Prostate gland (tissue), 2 donors: ENCODE data around the gene RNF7. TPM values are rescaled to one million over a fixed set of nuclear protein-coding genes. Genes with fewer than 3 reads are reported as not detected.
A peak's percentile ranks its signal among the peaks of the same experiment; 100 is the strongest.
"Not testable (repeated sequence)": the region's sequence is repeated elsewhere in the genome, so short reads cannot be mapped to it uniquely, and the experiment has no call there.

Experiments used
- DNase-seq: peaks from one replicate; pipeline ENCODE4 v3.0.0-alpha.2; 2019; ENCODE audit warnings: low spot score
- H3K27ac ChIP-seq, 2 donors: fragments of 200-600 bp; sonication (generic); 2 replicates each; pipeline ENCODE4 v1.5.1; 2017 to 2019
- H3K27me3 ChIP-seq: fragments of 200-600 bp; sonication (generic); replicated peaks from 2 replicates; pipeline ENCODE4 v1.5.1; 2019; ENCODE audit not compliant: insufficient read depth
- H3K36me3 ChIP-seq, 2 donors: fragments of 200-600 bp; sonication (generic); 1 replicate in 1 of 2; 2 replicates in 1 of 2; pipeline versions ENCODE4 v1.5.1 to v1.8.1; 2017 to 2019
- H3K4me1 ChIP-seq: fragments of 200-600 bp; sonication (generic); replicated peaks from 2 replicates; pipeline ENCODE4 v1.5.1; 2019
- H3K4me3 ChIP-seq, 2 donors: fragments of 200-600 bp; sonication (generic); 2 replicates each; pipeline ENCODE4 v1.5.1; 2017 to 2019
- H3K9me3 ChIP-seq: fragments of 200-600 bp; sonication (generic); 2 replicates; pipeline ENCODE4 v1.5.1; 2017
- POLR2A ChIP-seq: fragments of 450-650 bp; IDR thresholded peaks from one replicate; pipeline ENCODE4 v1.6.1; 2016; ENCODE audit warnings: antibody characterized with exemption, mild to moderate bottlenecking
- POLR2AphosphoS5 ChIP-seq: sonication (generic); formaldehyde crosslinking; IDR thresholded peaks from one replicate; pipeline ENCODE4 v1.6.1; 2017; ENCODE audit warnings: antibody characterized with exemption
- WGBS: methylation state at CpG from one replicate; pipeline ENCODE4 v1.1.5; 2018; 5-methylcytosine and 5-hydroxymethylcytosine counted together
- intact Hi-C: fragments of 100-400 bp; cut with DNase I; formaldehyde crosslinking; loops from one replicate; pipeline ENCODE4 v1.14.2; 2022
- total RNA-seq, 2 donors: library from RNA; depleted of rRNA; stranded (reverse); fragments of >200 nt; gene quantifications; one replicate each; pipeline ENCODE4 v1.1.0, GENCODE V29; 2016
- TF ChIP-seq, protein P1 (sequence below), 4 experiments: fragments of 200-600 bp in 2 of 4; fragments of 450-650 bp in 2 of 4; sonication (generic) in 2 of 4; IDR thresholded peaks; 1 replicate in 3 of 4; 2 replicates in 1 of 4; pipeline ENCODE4 v1.5.1; 2016 to 2019; ENCODE audit warnings: antibody characterized with exemption in 4 of 4, mild to moderate bottlenecking in 2 of 4, moderate library complexity in 2 of 4

The RNF7 gene
- 10 to 100 TPM; 68.5 to 92.4 TPM for total RNA-seq

GRCh38 chr3:141738022-141738890 lies at the start of gene RNF7:
TSS of gene RNF7 (plus strand) at chr3:141738298. CDS start at chr3:141738342, 44 bp downstream.
- Histone ChIP-seq H3K27ac (peak within 1 kb of the TSS; percentile 91 to 96), H3K4me1 (no peaks in the 10 kb centered on the region), H3K9me3 (no peaks in the 10 kb centered on the region), H3K4me3 (peak within 1 kb of the TSS; percentile 69 to 75), H3K36me3 (no peaks in the 10 kb centered on the region), H3K27me3 (no peaks in the 10 kb centered on the region)
- peak; percentile 92 for DNase-seq
- intact Hi-C loops: loop anchor here (1.0 to 5.0 kb wide), 4 partner anchors 81 to 251 kb away; partner anchors contain the start of genes ATP1B3 and RASA2
- peak; percentile 72 for TF ChIP-seq POLR2A
- TF ChIP-seq POLR2AphosphoS5: peak; percentile 86
- TF ChIP-seq, protein P1, sequence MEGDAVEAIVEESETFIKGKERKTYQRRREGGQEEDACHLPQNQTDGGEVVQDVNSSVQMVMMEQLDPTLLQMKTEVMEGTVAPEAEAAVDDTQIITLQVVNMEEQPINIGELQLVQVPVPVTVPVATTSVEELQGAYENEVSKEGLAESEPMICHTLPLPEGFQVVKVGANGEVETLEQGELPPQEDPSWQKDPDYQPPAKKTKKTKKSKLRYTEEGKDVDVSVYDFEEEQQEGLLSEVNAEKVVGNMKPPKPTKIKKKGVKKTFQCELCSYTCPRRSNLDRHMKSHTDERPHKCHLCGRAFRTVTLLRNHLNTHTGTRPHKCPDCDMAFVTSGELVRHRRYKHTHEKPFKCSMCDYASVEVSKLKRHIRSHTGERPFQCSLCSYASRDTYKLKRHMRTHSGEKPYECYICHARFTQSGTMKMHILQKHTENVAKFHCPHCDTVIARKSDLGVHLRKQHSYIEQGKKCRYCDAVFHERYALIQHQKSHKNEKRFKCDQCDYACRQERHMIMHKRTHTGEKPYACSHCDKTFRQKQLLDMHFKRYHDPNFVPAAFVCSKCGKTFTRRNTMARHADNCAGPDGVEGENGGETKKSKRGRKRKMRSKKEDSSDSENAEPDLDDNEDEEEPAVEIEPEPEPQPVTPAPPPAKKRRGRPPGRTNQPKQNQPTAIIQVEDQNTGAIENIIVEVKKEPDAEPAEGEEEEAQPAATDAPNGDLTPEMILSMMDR (IDR thresholded peaks at IDR 0.05): peak; percentile 94 to 99 (median 96)
- under 1% methylated on average over 68 of the region's 81 CpGs for WGBS

- TF ChIP-seq POLR2A: no peak
- TF ChIP-seq POLR2AphosphoS5: no peak
- TF ChIP-seq, protein P1 (IDR thresholded peaks at IDR 0.05): no peak
- DNase-seq: no peak
- Histone ChIP-seq H3K4me1 (no peaks in the 10 kb centered on the region), H3K4me3 (no peak overlapping the region), H3K36me3 (no peaks in the 10 kb centered on the region), H3K27me3 (no peaks in the 10 kb centered on the region), H3K27ac (no peak overlapping the region), H3K9me3 (no peaks in the 10 kb centered on the region)
- WGBS: 69% methylated on average over 4 of the region's 4 CpGs
- intact Hi-C loops: no loop called here
Measured at GRCh38 chr3:141690431-141691072, 47.5 kb upstream of the RNF7 start.

- H3K4me3 ChIP-seq, H3K27ac ChIP-seq, H3K36me3 ChIP-seq, H3K27me3 ChIP-seq, DNase-seq, H3K4me1 ChIP-seq, H3K9me3 ChIP-seq, intact Hi-C loops: not testable (repeated sequence)
- WGBS: 94% methylated on average over 3 of the region's 3 CpGs
Measured at GRCh38 chr3:141691471-141691870, 46.6 kb upstream of the RNF7 start.

DNA sequence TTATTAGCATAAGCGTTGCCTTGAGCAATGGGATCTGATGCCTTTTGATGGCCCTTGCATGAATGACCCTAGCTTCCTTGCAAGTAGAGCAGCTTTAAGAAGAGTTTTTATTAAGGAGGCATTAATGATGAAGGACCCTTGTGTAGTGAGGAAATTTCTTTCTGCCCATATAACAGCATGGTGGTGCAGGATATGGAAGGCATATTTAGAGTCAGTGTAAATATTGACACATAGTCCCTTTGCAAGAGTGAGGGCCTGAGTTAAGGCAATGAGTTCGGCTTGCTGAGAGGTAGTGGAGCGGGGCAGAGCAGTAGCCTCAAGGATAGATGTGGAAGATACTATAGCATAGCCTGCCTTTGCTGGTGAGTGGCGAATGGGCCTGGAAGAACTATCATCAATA lies 45.1 kb upstream of the RNF7 start:
- H3K27me3 ChIP-seq, H3K36me3 ChIP-seq, intact Hi-C loops, H3K9me3 ChIP-seq, H3K4me3 ChIP-seq, H3K4me1 ChIP-seq, DNase-seq, H3K27ac ChIP-seq: not testable (repeated sequence)
- WGBS: 95% methylated on average over 4 of the region's 4 CpGs

- H3K4me3 ChIP-seq: no peak overlapping the region
- H3K36me3 ChIP-seq: no peaks in the 10 kb centered on the region
- no peaks in the 10 kb centered on the region for H3K4me1 ChIP-seq
- intact Hi-C loops: no loop called here
- 50% methylated on average over 7 of the region's 7 CpGs for WGBS
- no peak for TF ChIP-seq POLR2AphosphoS5
- TF ChIP-seq, protein P1 (IDR thresholded peaks at IDR 0.05): no peak
- no peak for TF ChIP-seq POLR2A
- DNase-seq: no peak
- no peaks in the 10 kb centered on the region for H3K9me3 ChIP-seq
- H3K27ac ChIP-seq: no peak overlapping the region
- no peaks in the 10 kb centered on the region for H3K27me3 ChIP-seq
Measured at GRCh38 chr3:141699324-141699723, 38.8 kb upstream of the RNF7 start.
